Upper lobe of right lung (tissue), 1 donor: Measurements from ENCODE around the gene LDAF1. TPM values are rescaled to one million over a fixed set of nuclear protein-coding genes. Genes with fewer than 3 reads are reported as not detected.
"Not testable (repeated sequence)": the region's sequence is repeated elsewhere in the genome, so short reads cannot be mapped to it uniquely, and the experiment has no call there.

Source experiments
- ATAC-seq: fragments of 200-7000 bp; cut with Tn5 transposase; one replicate; pipeline ENCODE4 v1.9.1; 2020; ENCODE audit warnings: mild to moderate bottlenecking, moderate library complexity
- DNase-seq: peaks from one replicate; pipeline ENCODE4 v3.0.0-alpha.2; 2020
- H3K27ac ChIP-seq: fragments of 200-600 bp; one replicate; pipeline ENCODE4 v1.8.0; 2022
- H3K27me3 ChIP-seq: fragments of 200-600 bp; one replicate; pipeline ENCODE4 v1.8.0; 2022; ENCODE audit warnings: mild to moderate bottlenecking
- H3K36me3 ChIP-seq: fragments of 200-600 bp; one replicate; pipeline ENCODE4 v1.8.0; 2022
- H3K4me1 ChIP-seq: fragments of 200-600 bp; one replicate; pipeline ENCODE4 v1.8.0; 2022
- H3K4me3 ChIP-seq: fragments of 200-600 bp; one replicate; pipeline ENCODE4 v1.8.0; 2022; ENCODE audit warnings: mild to moderate bottlenecking
- H3K9me3 ChIP-seq: fragments of 200-600 bp; one replicate; pipeline ENCODE4 v1.8.0; 2022
- CTCF ChIP-seq: fragments of 200-600 bp; IDR thresholded peaks from one replicate; pipeline ENCODE4 v1.8.0; 2022; ENCODE audit warnings: antibody characterized with exemption
- intact Hi-C: fragments of 100-400 bp; cut with DNase I; formaldehyde crosslinking; loops from one replicate; pipeline ENCODE4 v1.11.0; 2022
- long read RNA-seq: library from polyadenylated mRNA; unstranded; transcript quantifications from one replicate; pipeline ENCODE4 v2.0.0, GENCODE V29; 2021
- total RNA-seq: library from RNA; stranded (reverse); fragmentation: NEBNext Ultra II Directional; extraction: Animal tissue kit (Norgen Biotek cat#: 25700); gene quantifications from one replicate; pipeline ENCODE4 v1.2.1, GENCODE V29; 2021
- donor health status: DM: no; HTN: yes; CAD: no; lungs with severe emphysema.

The LDAF1 gene
- total RNA-seq, result 33.3 TPM
- long read RNA-seq, transcript TMEM159-201 (5 exons, 2,014 nt), result minor isoform, 17 of 52 reads
- long read RNA-seq, transcript TMEM159-202 (5 exons, 1,812 nt), result major isoform, 28 of 52 reads
- long read RNA-seq, partial matches to known transcripts, result 1 of 52 reads
- long read RNA-seq, other reads (novel, unspliced or antisense), result 6 of 52 reads

GRCh38 chr16:21158208-21159110 lies at the start of gene LDAF1:
TSS of gene LDAF1 (plus strand) at chr16:21158674. CDS start at chr16:21161183, 2,509 bp downstream.
- intact Hi-C loops, result no loop called here
- Histone ChIP-seq H3K4me1 (peaks cover 26% of the 10 kb centered on the region), H3K36me3 (peaks cover 13% of the 10 kb centered on the region), H3K27me3 (no peaks in the 10 kb centered on the region), H3K9me3 (no peaks in the 10 kb centered on the region), H3K27ac (peak within 1 kb of the TSS; percentile 61), H3K4me3 (peak within 1 kb of the TSS; percentile 87)
- DNase-seq, result peak; percentile 94
- ATAC-seq, result peak; percentile 97
- no peak for TF ChIP-seq CTCF

DNA sequence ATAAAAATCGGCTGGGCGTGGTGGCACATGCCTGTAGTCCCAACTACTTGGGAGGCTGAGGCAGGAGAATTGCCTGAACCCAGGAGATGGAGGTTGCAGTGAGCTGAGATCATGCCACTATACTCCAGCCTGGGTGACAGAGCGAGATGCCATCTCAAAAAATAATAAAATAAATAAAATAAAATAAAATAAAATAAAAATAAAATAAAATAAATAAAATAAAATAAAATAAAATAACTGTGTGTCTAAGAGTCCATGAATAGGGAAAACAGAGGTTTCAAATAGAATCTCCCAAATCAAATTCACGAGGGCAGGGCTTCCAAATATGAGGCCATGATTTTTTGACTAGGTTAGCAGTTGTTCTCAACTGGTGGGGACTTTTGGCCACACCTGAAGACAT lies 42.9 kb upstream of the LDAF1 start:
- intact Hi-C loops, H3K27ac ChIP-seq, H3K27me3 ChIP-seq, H3K4me1 ChIP-seq, DNase-seq, H3K4me3 ChIP-seq, ATAC-seq, H3K36me3 ChIP-seq, H3K9me3 ChIP-seq: not testable (repeated sequence)

DNA sequence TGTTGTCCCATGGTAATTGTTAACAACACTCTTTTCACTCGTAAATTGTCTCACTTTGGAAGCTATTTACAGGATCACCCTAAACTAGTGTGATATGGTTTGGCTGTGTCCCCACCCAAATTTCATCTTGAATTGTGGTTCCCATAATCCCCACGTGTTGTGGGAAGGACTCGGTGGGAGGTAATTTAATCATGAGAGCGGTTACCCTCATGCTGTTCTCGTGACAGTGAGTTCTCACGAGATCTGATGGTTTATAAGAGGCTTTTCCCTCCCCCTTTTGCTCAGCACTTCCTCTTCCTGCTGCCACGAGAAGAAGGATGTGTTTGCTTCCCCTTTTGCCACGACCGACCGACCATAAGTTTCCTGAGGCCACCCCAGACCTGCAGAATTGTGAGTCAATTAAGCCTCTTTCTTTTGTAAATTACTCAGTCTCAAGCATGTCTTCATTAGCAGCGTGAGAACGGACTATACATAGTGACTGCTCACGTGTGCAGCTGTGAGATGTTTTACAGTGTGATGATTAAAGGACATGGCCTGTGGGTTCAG lies 42.3 kb upstream of the LDAF1 start:
- Histone ChIP-seq H3K27me3 (no peaks in the 10 kb centered on the region), H3K36me3 (no peaks in the 10 kb centered on the region), H3K4me1 (no peaks in the 10 kb centered on the region)

GRCh38 chr16:21117567-21117966 lies 40.9 kb upstream of the LDAF1 start:
- no peak for TF ChIP-seq CTCF
- Histone ChIP-seq H3K27me3 (no peaks in the 10 kb centered on the region), H3K27ac (no peak overlapping the region), H3K4me1 (no peaks in the 10 kb centered on the region), H3K9me3 (no peaks in the 10 kb centered on the region), H3K4me3 (no peak overlapping the region), H3K36me3 (no peaks in the 10 kb centered on the region)
- intact Hi-C loops, result no loop called here
- ATAC-seq (no peak), DNase-seq (no peak)

More for the DNA sequence above, 42.3 kb upstream of the LDAF1 start:
- no peak for TF ChIP-seq CTCF
- ATAC-seq, result peak; percentile 30
- H3K4me3 ChIP-seq, result no peak overlapping the region
- H3K9me3 ChIP-seq, result no peaks in the 10 kb centered on the region
- intact Hi-C loops, result no loop called here
- no peak overlapping the region for H3K27ac ChIP-seq
- DNase-seq, result no peak

- Histone ChIP-seq H3K4me3 (no peak overlapping the region), H3K4me1 (no peaks in the 10 kb centered on the region), H3K27ac (no peak overlapping the region), H3K9me3 (no peaks in the 10 kb centered on the region), H3K36me3 (no peaks in the 10 kb centered on the region), H3K27me3 (no peaks in the 10 kb centered on the region)
- ATAC-seq (no peak), DNase-seq (no peak)
- intact Hi-C loops, result no loop called here
- TF ChIP-seq CTCF, result no peak
These were observed 37.4 kb upstream of the LDAF1 start for GRCh38 chr16:21120976-21121520.

GRCh38 chr16:21125191-21125590 lies 33.3 kb upstream of the LDAF1 start:
- intact Hi-C loops, result no loop called here
- DNase-seq (no peak), ATAC-seq (no peak)
- Histone ChIP-seq H3K27me3 (no peaks in the 10 kb centered on the region), H3K4me3 (no peak overlapping the region), H3K36me3 (no peaks in the 10 kb centered on the region), H3K9me3 (no peaks in the 10 kb centered on the region), H3K4me1 (no peaks in the 10 kb centered on the region), H3K27ac (no peak overlapping the region)
- TF ChIP-seq CTCF, result no peak
